Measurements from ENCODE around the gene CEP63.

DNA sequence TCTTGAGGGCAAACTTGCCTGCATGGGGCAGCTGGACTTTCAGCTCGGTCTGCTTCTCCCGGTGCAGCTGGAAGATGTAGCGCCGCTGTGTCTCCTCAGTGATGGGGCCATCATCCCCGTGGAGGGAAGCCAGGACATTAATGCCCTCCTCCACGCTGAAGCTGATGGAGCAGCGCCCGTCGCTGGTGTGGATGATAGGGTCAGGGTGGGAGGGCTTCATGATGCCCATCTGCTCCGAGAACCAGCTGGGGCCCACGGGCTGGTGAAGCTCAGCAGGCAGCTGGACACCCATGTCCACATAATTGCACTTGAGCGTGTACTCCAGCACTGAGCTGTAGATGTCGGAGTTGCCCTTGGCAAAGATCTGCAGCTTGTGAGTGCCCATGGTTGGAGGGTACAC lies 118.1 kb downstream of the CEP63 start:
- TF ChIP-seq ZNF274 (IDR thresholded peaks at IDR 0.05; ENCODE audit: low read depth, low read length) (no peak), YY1 (IDR thresholded peaks at IDR 0.05; ENCODE audit: insufficient read depth, insufficient read length) (no peak), SUZ12 (IDR thresholded peaks at IDR 0.05; ENCODE audit: extremely low read depth, insufficient read depth, insufficient read length) (no peak)

Data from NT2/D1 (cell line).